HEK293 (cell line): Measurements from ENCODE around the gene SUFU.

ENCODE experiments used
- ZNF26 ChIP-seq: fragments of 450-650 bp; formaldehyde crosslinking; IDR thresholded peaks from 2 replicates; pipeline ENCODE4 v1.5.1; 2016; ENCODE audit warnings: missing biosample characterization, missing genetic modification characterization
- ZNF398 ChIP-seq: fragments of 450-650 bp; formaldehyde crosslinking; IDR thresholded peaks from 2 replicates; pipeline ENCODE4 v1.5.1; 2017; ENCODE audit warnings: missing biosample characterization, missing genetic modification characterization
- ZNF510 ChIP-seq: fragments of 450-650 bp; formaldehyde crosslinking; IDR thresholded peaks from 2 replicates; pipeline ENCODE4 v1.5.1; 2018; ENCODE audit warnings: mild to moderate bottlenecking, missing genetic modification characterization, missing biosample characterization; ENCODE audit not compliant: insufficient replicate concordance
- ZNF549 ChIP-seq: fragments of 450-650 bp; IDR thresholded peaks from 2 replicates; pipeline ENCODE4 v1.5.1; 2018; ENCODE audit warnings: missing biosample characterization, missing genetic modification characterization, mild to moderate bottlenecking, inconsistent platforms, moderate library complexity
- TF ChIP-seq, protein P1 (sequence below): fragments of 450-650 bp; formaldehyde crosslinking; IDR thresholded peaks from 2 replicates; pipeline ENCODE4 v1.5.1; 2017; ENCODE audit warnings: missing biosample characterization, missing genetic modification characterization

GRCh38 chr10:102678842-102679289 is 175.1 kb downstream of the SUFU start:
- no peak for TF ChIP-seq ZNF510 (tag by site-specific recombination)
- TF ChIP-seq ZNF398, result no peak
- TF ChIP-seq ZNF26, result no peak
- no peak for TF ChIP-seq ZNF549
- TF ChIP-seq, protein P1, sequence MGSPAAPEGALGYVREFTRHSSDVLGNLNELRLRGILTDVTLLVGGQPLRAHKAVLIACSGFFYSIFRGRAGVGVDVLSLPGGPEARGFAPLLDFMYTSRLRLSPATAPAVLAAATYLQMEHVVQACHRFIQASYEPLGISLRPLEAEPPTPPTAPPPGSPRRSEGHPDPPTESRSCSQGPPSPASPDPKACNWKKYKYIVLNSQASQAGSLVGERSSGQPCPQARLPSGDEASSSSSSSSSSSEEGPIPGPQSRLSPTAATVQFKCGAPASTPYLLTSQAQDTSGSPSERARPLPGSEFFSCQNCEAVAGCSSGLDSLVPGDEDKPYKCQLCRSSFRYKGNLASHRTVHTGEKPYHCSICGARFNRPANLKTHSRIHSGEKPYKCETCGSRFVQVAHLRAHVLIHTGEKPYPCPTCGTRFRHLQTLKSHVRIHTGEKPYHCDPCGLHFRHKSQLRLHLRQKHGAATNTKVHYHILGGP (tag by site-specific recombination), result no peak
